Measurements from ENCODE around the gene KRT78.

Gene KRT78

GRCh38 chr12:52806821-52807543 lies 41.8 kb downstream of the KRT78 start:
- DNase-seq, result no peak
- no peak overlapping the region for H3K4me3 ChIP-seq (ENCODE audit: low read depth, low read length)
- TF ChIP-seq CTCF (IDR thresholded peaks at IDR 0.05; ENCODE audit: low read depth, low read length), result no peak
- H3K27ac ChIP-seq, result no peak overlapping the region
- H3K27me3 ChIP-seq (ENCODE audit: insufficient read depth, low read depth, severe bottlenecking), result peaks cover 86% of the 10 kb centered on the region
- H3K36me3 ChIP-seq, result no peaks in the 10 kb centered on the region
- H3K9me3 ChIP-seq (ENCODE audit: severe bottlenecking), result no peaks in the 10 kb centered on the region

GRCh38 chr12:52806169-52806811 lies 42.5 kb downstream of the KRT78 start:
- H3K27ac ChIP-seq, result no peak overlapping the region
- no peak for DNase-seq
- no peak for TF ChIP-seq CTCF (IDR thresholded peaks at IDR 0.05; ENCODE audit: low read depth, low read length)
- H3K36me3 ChIP-seq, result no peaks in the 10 kb centered on the region
- H3K27me3 ChIP-seq (ENCODE audit: insufficient read depth, low read depth, severe bottlenecking), result peaks cover 86% of the 10 kb centered on the region
- no peak overlapping the region for H3K4me3 ChIP-seq (ENCODE audit: low read depth, low read length)
- no peaks in the 10 kb centered on the region for H3K9me3 ChIP-seq (ENCODE audit: severe bottlenecking)

- Histone ChIP-seq H3K36me3 (no peaks in the 10 kb centered on the region), H3K9me3 (ENCODE audit: severe bottlenecking) (no peaks in the 10 kb centered on the region), H3K27ac (no peak overlapping the region), H3K4me3 (ENCODE audit: low read depth, low read length) (no peak overlapping the region), H3K27me3 (ENCODE audit: insufficient read depth, low read depth, severe bottlenecking) (peaks cover 84% of the 10 kb centered on the region)
- no peak for DNase-seq
- TF ChIP-seq CTCF (IDR thresholded peaks at IDR 0.05; ENCODE audit: low read depth, low read length), result no peak
These were observed 43.1 kb downstream of the KRT78 start for GRCh38 chr12:52805739-52806138.

GRCh38 chr12:52805000-52805399 lies 43.8 kb downstream of the KRT78 start:
- Histone ChIP-seq H3K36me3 (no peaks in the 10 kb centered on the region), H3K27me3 (ENCODE audit: insufficient read depth, low read depth, severe bottlenecking) (peaks cover 84% of the 10 kb centered on the region), H3K4me3 (ENCODE audit: low read depth, low read length) (no peak overlapping the region), H3K27ac (no peak overlapping the region), H3K9me3 (ENCODE audit: severe bottlenecking) (no peaks in the 10 kb centered on the region)
- TF ChIP-seq CTCF (IDR thresholded peaks at IDR 0.05; ENCODE audit: low read depth, low read length), result no peak
- DNase-seq, result no peak

GRCh38 chr12:52802442-52802841 lies 46.4 kb downstream of the KRT78 start:
- Histone ChIP-seq H3K9me3 (ENCODE audit: severe bottlenecking) (no peaks in the 10 kb centered on the region), H3K27me3 (ENCODE audit: insufficient read depth, low read depth, severe bottlenecking) (peaks cover 80% of the 10 kb centered on the region), H3K4me3 (ENCODE audit: low read depth, low read length) (no peak overlapping the region), H3K27ac (no peak overlapping the region), H3K36me3 (no peaks in the 10 kb centered on the region)
- no peak for TF ChIP-seq CTCF (IDR thresholded peaks at IDR 0.05; ENCODE audit: low read depth, low read length)
- DNase-seq, result no peak

All from WERI-Rb-1 (cell line).